DMS53 treated with DMSO at 0.1 percent for 48 hours (cell line): ENCODE measurements around the gene DTX1.

Experiments
- DNase-seq: peaks from one replicate; lab custom pipeline; 2025; ENCODE audit not compliant: unreplicated experiment; lab: John Stamatoyannopoulos, UW

The DTX1 gene

DNA sequence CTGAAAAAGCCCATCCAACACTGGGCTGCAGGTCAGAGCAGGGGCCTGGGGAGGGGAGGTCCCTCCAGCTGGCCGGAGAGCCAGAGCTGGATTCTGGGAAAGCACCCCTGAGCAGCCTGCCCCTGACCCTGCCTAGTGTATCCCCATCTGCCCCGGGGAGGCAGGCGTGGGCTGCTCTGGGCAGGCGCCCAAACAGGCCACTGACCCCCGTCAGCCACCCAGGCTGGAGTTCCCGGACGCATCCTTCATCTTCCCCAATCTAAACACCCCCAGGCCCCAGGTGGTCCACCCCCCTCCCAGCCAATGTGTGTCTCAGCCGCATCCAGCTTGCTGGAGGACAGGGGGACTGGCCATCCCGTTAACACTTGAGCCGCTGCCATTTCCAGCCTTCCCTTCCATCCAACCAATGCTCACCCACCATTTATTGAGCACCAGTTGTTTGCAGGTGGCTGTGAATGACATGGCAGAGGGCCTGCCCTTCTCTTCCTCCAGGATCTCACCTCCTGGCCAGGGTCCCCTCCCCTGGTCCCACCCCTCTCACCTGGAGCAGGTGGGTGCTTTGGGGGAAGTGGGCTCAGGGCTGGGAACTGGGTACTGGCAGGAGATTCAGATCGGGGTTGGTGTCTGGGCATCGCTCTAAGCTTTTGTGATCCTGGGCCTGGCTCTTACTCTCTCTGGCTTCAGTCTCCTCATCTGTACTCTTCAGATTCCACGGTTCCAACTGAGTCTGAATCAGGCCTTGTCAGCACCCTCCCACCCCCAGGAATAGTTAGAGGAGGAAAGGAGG, 743 bp upstream of the DTX1 start:
- no peak for DNase-seq

DNA sequence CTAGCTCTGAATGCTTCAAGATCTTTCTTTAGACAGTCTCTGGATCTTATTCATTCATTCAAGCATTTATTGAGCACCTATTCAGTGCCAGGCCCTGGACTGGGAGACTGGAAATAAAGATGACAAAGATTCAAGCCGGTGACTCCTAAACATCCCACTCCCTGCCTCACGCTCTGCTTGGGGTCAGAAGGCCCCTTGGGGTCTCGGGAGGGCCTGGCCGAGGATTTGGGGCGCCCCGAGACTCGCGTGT, 224 bp upstream of the DTX1 start:
- no peak for DNase-seq

DNA sequence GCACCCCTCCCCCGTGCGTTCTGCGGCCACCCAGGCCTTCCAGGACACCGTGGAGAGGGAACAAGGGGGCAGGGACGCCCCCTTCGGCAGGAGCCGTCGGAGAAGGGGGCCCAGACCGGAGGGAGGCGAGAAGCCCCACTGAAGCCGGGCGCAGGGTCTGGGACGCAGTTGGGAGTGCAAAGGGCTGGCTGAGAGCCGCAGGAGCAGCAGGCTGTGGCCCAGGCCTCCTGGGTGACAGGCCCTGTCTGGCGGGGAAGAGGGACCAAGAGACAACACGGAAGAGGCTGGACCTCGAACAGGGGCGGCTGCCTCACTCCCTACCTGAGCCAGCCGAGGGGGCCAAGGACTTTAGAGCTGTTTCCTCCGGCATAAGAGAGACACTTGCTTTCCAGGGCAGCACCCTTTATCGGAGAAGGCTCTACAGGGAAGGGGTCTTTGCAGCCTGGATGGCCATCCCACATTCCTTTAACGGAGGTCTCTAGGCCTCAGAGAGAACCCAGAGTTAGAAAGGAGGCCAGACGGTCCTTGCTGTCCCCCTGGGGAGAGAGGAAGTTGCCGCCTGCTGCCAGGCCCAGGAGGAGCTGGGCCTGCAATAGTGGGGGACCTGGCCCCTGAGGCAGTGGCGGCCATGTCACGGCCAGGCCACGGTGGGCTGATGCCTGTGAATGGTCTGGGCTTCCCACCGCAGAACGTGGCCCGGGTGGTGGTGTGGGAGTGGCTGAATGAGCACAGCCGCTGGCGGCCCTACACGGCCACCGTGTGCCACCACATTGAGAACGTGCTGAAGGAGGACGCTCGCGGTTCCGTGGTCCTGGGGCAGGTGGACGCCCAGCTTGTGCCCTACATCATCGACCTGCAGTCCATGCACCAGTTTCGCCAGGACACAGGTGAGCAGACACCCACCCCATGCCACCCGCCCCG, 1.3 kb downstream of the DTX1 start:
- DNase-seq, result no peak

DNA sequence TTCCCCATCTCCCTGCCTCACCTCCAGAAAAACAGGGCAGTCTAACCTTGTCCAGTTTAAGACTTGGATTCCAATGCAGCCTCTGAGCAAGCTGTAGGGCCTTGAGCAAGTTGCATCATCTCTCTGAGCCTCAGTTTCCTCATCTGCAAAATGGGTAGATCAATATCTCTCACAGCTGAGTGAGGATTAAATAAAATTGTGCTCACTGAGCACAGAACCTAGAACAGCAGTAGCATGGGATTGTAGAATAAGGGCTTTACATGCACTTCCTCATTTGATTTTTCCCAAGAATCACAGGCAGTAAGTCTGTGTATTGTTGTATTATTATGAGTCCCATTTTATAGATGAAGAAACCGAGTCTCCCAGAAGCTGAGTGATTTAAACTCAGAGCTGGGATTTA, 2.0 kb downstream of the DTX1 start:
- no peak for DNase-seq

DNA sequence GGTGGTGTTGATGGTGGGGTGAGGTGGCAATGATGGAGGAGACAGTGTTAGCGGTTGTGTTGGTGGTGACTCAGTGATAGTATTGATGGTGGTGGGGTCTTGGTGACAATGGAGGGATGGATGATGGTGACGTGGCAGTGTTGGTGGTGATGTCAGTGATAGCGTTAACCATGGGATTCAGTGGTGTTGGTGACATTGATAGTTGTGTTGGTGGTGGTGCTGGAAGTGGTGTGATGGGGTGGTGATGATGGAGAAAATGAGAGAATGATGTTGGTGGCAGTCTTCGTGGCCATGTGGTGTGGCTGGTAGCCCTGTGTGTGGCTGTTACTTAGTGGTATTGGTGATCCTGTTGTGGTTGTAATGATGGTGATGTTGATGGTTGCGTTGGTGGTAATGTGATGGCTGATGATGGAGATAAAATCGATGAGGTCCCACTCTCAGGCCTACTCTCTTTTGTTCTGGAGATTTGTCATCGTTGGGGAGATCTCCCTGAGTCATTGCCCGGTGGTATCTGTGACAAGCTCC, 2.6 kb downstream of the DTX1 start:
- DNase-seq, result no peak

DNA sequence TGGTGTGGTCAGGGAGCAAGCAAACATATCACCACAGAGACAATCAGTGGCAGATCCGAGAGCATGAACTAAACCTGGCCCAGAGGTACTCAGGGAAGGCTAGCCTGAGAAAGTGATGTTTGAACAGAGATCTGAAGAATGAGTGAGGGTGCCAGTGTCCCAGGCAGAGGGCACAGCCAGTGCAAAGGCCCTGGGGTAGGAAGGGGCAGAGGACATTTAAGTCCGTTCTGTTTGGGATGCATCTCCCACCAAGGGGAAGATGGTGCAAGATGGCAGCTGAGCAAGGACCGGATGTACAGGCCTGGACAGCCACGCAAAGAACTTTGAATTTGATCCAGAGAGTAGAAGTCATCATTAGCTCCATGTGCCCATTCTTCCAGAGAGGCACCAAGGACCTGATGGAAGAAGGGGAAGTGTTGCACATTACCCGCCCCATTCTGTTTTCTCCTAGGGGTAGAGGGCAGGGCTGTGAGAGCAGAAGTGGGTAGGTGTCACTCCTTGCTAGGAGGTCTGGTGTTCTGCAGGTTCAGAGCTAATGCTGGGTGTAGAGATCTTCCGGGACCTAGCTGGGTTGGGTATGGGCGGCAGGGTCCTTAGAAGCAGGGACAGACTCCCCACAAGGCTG, 3.9 kb downstream of the DTX1 start:
- DNase-seq, result no peak

DNA sequence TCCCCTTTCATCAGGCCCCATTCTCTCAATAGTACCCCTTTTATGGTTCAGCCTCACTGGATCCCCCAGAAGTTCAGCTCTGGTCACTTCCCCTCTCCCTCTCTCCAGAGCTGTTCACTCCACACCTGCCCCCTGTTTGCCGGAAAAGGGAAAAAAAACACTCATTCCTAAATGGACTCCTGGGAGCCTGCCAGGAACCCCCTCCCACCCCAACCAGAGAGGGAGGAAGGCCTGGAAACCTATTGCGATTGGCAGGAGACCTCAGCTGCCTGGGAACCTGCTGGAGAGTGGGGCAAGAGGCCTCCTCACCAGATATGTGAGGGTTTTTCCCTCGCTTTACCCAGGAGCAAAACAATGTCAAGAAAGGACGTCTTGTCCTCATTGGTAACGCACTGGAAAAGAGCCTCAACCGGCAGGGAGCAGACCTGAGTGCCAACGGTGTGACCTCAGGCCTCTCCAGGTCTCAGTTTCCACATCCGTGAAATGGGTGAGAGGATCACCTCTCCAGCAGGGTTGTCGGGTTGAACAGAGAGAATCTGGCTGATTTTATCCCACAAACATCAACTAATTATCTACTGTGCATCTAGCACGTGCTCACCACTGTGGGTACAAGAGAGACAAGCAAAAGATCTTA, 4.6 kb downstream of the DTX1 start:
- no peak for DNase-seq

DNA sequence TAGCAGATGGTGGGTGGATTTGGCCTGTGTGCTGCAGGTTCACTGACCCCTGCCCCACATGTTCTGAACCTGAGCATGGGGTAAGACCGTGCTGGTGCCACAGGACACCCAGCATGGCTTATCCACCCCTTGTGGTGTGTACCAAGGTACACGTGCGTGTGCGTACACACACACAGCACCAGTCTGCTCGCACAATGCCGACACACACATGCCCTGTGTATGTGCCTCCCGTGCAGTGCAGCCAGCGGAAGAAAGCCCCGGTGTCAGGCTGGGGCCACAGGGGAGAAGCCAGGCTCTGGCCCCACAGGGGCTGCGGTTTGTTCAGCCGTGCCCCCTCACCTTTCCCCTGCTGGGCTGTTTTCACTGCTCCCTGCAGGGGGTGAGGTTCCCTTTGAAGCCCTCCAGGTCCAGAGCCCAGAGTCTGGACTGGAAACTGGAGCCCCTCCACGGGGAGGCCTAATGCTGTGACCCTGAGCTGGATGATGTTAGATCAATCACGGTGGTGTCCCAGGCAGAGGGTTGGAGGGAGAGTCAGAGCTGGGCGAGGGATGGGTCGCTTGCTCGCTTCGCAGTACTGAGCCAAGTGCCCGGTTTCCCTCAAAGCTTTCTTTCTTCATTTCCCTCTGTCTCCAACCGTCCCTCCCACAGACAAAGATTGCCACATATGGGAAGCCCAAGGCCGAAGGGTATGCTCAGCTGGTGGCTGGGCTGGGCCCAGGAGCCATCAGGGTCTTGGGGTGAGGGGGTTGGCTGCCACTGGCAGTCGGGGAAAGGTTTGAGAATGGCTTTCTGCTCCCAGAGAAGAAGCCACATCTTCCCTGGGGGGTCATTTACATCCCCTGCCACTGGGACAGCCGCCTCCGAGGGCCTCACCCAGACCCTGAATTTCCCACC, 6.2 kb downstream of the DTX1 start:
- no peak for DNase-seq

DNA sequence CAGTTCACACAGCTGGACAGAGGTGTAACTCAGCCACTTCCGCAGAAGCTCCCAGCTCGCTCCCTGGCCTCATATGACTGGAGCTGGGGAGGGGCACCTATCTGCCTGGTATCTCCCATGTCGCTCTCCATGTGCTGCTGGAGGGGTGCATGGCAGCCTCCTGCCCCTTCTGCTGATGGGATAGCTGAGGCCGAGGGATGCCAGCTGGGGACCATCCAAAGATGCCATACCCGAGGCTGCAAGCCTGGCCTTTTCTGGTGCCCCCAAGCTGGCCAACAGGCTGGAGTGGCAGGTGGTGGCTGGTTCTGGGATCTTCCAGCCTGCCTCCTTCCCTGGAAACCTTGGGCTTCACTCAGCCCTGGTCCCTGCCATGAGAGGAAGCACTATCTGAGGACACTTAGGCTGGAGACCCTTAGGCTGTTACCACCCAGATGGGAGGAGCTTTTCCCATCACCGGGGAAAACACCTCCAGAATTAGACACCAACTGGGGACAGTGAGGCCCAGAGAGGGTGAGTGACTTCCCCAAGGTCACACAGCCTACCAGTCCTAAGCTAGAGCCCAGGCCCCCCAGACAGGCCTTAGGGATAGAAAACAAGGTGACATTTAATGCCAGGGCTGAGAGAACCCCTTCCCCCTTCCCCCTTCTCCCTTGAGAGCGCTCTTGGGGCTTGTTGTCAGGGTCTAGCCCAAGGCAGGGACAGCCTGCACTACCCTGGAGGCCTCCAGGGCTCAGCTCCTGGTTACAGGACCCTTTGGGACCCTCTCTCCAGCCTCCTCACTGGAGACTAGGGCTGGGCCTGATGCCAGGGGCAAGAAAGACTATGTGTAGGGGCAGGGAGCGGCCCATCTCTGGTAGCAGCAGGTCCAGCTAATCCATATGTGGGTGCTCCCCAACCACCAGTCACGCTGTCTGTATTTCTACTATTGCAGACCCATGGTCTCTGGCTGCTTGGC, 7.1 kb downstream of the DTX1 start:
- DNase-seq, result no peak

DNA sequence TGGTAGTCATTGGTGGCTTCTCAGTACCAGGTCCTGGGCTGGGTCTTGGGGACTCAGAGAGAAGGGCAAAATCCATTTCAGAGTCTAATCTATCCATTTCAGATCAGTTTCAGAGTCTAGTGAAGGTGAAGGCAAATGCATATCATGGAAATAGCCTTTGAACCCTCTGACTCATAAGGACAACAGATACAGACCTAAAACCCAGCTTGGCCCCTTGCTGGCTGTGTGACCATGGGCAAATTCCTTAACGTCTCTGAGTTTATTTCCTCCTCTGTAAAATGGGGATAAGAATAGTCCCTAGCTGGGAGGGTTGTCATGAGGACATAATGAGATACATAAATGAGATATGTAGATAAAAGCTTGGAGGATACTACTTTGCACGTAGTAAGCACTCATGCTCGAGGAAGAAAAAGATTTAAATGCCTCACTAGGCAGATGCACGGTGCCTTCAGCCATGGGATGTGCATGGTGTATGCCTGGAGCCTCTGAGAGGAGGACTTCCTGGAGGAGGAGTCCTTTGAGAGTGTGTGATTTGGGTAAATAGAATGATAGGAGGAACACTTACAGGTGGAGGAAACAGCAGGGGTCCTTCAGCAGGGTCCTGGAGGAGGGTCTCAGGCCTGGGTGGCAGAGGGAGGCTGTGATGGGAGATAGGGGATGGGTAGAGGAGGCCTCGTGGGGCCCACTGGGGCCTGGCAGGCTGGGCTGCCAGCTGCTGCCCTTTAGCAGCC, 8.0 kb downstream of the DTX1 start:
- no peak for DNase-seq

DNA sequence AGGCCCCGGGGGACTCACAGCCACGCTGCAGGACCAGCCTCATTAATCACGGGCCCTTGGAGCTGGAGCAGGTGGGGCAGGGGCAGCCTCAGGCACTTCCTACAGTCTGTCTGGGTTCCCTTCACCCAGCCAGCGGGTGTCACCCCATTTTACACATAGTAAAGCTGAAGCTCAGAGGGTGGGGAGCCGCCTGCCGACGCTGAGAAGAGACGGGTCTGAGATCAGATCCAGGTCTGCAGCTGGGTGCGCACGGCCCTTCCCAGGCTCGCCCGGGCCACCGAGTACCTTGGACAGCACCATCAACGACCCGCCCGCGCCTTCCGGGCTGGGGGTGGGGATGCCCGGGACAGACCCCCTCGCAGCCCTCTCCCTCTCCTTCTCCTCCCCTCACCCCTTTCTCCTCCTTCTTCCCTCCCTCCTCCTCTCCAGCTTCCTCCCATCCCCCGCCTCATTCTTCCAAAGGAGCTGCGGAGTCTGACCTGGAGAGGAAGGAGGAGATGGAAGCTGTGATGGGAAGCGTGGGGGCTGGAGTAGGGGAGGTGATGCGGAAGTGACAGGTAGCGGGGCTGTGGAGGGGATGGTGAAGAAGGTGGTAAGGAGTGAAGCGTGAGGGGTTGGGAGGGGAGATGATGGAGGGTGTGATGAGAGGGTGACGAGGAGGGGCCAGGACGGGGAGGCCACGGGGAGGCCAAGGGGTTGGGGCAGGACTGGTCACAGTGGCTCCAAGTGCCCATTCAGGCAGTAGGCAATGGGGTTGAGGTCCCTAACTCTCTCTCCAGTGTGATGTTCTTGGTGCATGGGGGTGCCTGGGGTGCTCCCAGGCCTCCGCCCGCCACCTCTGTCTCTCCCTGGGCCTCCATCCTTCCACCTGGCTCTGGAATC, 8.8 kb downstream of the DTX1 start:
- no peak for DNase-seq

DNA sequence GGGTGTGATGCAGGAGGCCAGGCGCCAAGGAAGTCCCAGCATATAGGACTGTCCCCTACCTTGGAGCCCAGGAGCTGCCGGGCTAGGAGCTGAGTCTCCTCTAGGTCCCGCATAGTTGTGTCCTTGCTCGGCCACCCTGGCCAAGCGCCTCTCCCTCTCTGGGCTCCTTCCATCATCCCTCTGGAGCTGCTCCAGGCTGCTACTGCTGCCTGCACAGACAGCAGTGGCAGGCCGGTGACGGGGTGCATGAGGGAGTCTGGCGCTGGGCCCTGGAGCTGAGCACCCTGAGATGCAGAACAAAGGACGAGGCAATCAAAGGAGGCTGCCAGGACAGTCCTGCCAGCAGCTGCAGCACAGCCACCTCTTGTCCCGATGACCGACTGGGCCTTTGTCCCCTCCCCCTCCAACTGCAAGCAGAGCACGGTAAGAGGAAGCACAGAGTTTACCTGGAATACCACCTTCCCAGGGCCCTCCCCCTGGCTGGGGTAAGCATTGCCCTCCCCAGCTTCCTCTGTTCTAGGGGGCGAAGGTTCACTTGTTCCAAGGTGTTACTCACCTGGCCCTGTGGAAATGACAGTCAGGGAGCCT, 10.4 kb downstream of the DTX1 start:
- no peak for DNase-seq

DNA sequence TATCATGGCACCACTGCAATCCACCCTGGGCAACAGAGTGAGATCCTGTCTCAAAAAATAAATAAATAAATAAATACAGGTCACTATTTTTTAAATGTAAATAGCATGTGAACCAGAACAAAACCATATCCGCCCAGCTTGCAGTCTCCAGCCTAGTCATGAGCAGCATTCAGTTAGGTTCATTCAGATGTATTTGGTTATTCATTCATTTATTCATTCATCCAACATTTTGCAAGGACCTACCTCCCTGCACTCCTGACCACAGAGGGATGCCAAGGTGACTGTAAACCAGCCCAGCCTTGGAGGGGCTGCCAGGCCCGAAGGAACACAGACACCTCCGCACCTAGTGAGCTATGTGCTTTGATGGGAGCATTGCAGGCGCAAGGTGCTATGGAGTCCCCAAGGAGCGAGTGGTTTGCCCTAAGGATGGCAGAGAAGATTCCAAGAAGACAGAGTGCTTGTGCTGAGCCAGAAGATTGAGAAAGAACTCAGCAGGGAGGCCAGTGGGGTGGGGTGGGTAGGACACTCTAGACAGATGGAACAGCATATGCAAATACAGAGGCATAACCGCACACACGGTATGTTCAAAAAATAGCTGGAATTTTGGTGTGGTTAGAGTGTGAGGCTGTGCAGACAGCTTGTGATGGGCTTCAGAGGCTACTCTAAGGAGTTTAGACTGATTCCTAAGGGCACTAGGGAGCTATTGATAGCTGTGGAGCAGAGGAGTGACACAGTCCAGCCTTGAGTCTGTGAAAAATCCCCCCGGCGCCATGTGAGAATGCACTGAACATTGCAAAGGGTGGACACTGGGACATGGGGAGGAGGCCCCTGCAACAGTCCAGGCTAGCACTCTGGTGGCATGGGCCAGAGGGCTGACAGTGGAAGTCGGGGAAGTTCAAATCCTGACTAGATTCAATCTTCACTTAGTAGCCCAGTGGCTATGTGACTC, 11.7 kb downstream of the DTX1 start:
- DNase-seq, result no peak

DNA sequence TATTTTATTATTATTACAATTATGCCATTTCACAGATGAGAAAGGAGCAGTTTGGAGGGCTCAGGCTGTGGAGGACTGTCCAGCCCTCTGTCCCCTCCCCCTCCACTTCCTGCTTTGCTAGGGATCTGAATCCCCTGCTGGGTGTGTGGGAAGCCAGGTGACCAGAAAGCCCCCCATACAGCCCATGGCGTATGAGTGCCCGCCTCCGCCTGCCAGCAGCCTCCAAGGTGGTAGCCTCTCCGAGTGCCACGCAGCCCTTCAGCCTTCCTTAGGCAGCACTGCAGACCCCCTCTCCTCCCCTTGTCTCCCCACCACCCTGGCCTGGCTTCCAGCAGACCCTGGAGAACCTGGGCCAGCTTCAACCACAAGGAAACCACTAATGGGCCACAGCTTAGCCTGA, 12.6 kb downstream of the DTX1 start:
- DNase-seq, result no peak

DNA sequence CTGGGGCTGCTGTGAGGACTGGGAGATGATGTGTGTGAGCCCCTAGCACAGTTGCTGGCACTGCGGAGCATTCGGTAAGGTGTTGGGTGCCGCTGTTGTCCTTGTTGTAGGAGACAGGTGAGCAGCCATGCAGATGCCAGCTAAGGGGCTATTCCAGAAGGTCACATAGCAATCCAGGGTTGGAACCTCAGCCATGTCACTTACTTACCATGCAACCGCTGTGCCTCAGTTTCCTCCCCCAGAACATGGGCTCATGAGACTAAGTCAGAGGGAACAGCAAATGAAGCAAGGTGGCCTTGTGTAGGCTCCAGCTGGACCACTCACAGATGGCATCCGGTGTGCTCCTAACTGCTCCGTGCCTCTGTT, 13.2 kb downstream of the DTX1 start:
- DNase-seq, result no peak
